Neural progenitor cell (in vitro differentiated cells): Measurements from ENCODE around the gene ILDR2.

Experiments
- EZH2 ChIP-seq: fragments of 200-600 bp; sonication (generic); IDR thresholded peaks from 2 replicates; pipeline ENCODE4 v1.6.1; 2017; ENCODE audit warnings: antibody characterized with exemption, mild to moderate bottlenecking, moderate library complexity
- TF ChIP-seq, protein P1 (sequence below): fragments of 200-600 bp; sonication (generic); IDR thresholded peaks from 2 replicates; pipeline ENCODE4 v1.5.1; 2017; ENCODE audit warnings: antibody characterized with exemption, mild to moderate bottlenecking

DNA sequence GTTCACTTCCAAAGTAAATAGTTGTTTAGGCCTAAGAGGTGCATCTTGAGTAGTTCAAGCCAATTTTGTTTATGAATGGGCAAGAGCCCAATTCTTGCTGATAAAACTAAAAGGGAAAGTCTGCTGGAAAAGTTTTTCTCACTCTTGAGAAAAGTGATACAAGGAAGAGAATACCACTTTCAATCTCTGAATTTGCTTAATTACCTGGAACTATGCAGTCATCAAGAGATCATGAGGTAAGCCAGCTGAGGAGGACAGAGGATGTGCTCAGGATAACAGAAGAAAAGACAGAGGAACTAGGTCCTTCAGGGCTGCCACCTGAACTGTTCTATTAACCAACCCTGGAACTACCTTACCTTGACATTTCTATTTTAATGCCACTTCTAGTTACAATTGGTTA lies 42.2 kb downstream of the ILDR2 start:
- TF ChIP-seq, protein P1, sequence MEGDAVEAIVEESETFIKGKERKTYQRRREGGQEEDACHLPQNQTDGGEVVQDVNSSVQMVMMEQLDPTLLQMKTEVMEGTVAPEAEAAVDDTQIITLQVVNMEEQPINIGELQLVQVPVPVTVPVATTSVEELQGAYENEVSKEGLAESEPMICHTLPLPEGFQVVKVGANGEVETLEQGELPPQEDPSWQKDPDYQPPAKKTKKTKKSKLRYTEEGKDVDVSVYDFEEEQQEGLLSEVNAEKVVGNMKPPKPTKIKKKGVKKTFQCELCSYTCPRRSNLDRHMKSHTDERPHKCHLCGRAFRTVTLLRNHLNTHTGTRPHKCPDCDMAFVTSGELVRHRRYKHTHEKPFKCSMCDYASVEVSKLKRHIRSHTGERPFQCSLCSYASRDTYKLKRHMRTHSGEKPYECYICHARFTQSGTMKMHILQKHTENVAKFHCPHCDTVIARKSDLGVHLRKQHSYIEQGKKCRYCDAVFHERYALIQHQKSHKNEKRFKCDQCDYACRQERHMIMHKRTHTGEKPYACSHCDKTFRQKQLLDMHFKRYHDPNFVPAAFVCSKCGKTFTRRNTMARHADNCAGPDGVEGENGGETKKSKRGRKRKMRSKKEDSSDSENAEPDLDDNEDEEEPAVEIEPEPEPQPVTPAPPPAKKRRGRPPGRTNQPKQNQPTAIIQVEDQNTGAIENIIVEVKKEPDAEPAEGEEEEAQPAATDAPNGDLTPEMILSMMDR, result no peak
- TF ChIP-seq EZH2, result no peak
